Suprapubic skin (tissue), 4 donors: ENCODE measurements around the gene MEMO1.

Source experiments
- POLR2A ChIP-seq, 2 donors: fragments of 450-650 bp; IDR thresholded peaks; one replicate each; pipeline ENCODE4 v1.6.1; 2017; ENCODE audit warnings: antibody characterized with exemption in 2 of 2, mild to moderate bottlenecking in 2 of 2, moderate library complexity in 2 of 2
- POLR2AphosphoS5 ChIP-seq, 3 donors: sonication (generic); formaldehyde crosslinking; IDR thresholded peaks; one replicate each; pipeline ENCODE4 v1.6.1; 2017; ENCODE audit warnings: antibody characterized with exemption in 3 of 3
- TF ChIP-seq, protein P1 (sequence below), 2 donors: fragments of 200-600 bp in 1 of 2; fragments of 450-650 bp in 1 of 2; sonication (generic) in 1 of 2; IDR thresholded peaks; one replicate each; pipeline ENCODE4 v1.5.1; 2016 to 2019; ENCODE audit warnings: antibody characterized with exemption in 2 of 2, mild to moderate bottlenecking in 1 of 2, moderate library complexity in 1 of 2

- TF ChIP-seq, protein P1, sequence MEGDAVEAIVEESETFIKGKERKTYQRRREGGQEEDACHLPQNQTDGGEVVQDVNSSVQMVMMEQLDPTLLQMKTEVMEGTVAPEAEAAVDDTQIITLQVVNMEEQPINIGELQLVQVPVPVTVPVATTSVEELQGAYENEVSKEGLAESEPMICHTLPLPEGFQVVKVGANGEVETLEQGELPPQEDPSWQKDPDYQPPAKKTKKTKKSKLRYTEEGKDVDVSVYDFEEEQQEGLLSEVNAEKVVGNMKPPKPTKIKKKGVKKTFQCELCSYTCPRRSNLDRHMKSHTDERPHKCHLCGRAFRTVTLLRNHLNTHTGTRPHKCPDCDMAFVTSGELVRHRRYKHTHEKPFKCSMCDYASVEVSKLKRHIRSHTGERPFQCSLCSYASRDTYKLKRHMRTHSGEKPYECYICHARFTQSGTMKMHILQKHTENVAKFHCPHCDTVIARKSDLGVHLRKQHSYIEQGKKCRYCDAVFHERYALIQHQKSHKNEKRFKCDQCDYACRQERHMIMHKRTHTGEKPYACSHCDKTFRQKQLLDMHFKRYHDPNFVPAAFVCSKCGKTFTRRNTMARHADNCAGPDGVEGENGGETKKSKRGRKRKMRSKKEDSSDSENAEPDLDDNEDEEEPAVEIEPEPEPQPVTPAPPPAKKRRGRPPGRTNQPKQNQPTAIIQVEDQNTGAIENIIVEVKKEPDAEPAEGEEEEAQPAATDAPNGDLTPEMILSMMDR (IDR thresholded peaks at IDR 0.05): no peak
- TF ChIP-seq POLR2A (IDR thresholded peaks at IDR 0.05) (no peak), POLR2AphosphoS5 (IDR thresholded peaks at IDR 0.05) (no peak)
Measured at GRCh38 chr2:31943636-31944225, 67.1 kb downstream of the MEMO1 start.
